VCaP (cell line): ENCODE measurements around the gene CYP3A7.
"Not testable (repeated sequence)": the region's sequence is repeated elsewhere in the genome, so short reads cannot be mapped to it uniquely, and the experiment has no call there.

Experiments used
- H3K27ac ChIP-seq: fragments of 450-650 bp; 2 replicates; pipeline ENCODE4 v1.5.1; 2017
- TF ChIP-seq, protein P1 (sequence below): fragments of 450-650 bp; conservative IDR thresholded peaks from 2 replicates; pipeline ENCODE4 v1.5.1; 2017; ENCODE audit warnings: mild to moderate bottlenecking, moderate library complexity

Gene CYP3A7

DNA sequence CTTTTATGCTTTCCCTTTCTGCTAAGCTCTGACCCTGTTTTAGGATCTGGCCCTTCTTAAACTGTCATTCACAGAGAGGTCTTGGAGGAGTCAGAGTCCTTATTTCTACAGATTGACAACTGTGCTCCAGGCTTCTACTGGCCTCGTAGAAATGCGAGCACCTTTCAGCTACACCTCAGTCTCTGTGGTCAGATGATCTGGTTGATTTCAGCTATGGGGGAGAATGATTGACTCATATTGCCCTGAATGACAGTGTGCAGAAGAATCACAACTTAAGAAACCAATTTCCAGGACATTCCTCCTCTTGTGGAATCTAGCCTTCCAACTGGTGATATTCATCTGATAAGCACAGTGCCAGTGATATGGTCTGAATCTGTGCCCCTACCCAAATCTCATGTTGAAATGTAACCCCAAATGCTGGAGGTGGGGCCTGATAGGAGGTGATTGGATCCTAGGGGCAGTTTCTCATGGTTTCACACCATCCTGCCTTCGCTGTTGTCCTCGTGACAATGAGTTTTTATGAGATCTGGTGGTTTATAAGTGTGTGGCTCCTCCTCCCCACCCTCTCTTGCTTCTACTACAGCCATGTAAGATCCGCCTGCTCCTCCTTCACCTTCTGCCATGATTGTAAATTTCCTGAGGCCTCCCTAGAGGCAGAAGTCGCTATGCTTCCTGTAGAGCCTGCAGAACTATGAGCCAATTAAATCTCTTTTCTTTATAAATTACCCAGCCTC is 14.0 kb upstream of the CYP3A7 start:
- TF ChIP-seq, protein P1, sequence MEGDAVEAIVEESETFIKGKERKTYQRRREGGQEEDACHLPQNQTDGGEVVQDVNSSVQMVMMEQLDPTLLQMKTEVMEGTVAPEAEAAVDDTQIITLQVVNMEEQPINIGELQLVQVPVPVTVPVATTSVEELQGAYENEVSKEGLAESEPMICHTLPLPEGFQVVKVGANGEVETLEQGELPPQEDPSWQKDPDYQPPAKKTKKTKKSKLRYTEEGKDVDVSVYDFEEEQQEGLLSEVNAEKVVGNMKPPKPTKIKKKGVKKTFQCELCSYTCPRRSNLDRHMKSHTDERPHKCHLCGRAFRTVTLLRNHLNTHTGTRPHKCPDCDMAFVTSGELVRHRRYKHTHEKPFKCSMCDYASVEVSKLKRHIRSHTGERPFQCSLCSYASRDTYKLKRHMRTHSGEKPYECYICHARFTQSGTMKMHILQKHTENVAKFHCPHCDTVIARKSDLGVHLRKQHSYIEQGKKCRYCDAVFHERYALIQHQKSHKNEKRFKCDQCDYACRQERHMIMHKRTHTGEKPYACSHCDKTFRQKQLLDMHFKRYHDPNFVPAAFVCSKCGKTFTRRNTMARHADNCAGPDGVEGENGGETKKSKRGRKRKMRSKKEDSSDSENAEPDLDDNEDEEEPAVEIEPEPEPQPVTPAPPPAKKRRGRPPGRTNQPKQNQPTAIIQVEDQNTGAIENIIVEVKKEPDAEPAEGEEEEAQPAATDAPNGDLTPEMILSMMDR: no peak
- H3K27ac ChIP-seq: no peak overlapping the region

DNA sequence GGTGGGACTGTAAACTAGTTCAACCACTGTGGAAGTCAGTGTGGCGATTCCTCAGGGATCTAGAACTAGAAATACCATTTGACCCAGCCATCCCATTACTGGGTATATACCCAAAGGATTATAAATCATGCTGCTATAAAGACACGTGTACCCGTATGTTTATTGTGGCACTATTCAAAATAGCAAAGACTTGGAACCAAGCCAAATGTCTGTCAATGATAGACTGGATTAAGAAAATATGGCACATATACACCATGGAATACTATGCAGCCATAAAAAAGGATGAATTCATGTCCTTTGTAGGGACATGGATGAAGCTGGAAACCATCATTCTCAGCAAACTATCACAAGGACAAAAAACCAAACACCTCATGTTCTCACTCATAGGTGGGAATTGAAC is 11.9 kb upstream of the CYP3A7 start:
- not testable (repeated sequence) for H3K27ac ChIP-seq

DNA sequence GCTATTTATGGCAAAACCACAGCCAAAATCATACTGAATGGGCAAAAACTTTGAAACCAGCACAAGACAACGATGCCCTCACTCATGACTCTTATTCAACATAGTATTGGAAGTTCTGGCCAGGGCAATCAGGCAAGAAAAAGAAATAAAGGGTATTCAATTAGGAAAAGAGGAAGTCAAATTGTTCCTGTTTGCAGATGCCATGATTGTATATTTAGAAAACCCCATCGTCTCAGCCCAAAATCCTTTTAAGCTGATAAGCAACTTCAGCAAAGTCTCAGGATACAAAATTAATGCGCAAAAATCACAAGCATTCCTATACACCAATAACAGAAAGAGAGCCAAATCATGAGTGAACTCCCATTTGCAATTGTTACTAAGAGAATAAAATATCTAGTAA is 10.4 kb upstream of the CYP3A7 start:
- H3K27ac ChIP-seq: not testable (repeated sequence)

DNA sequence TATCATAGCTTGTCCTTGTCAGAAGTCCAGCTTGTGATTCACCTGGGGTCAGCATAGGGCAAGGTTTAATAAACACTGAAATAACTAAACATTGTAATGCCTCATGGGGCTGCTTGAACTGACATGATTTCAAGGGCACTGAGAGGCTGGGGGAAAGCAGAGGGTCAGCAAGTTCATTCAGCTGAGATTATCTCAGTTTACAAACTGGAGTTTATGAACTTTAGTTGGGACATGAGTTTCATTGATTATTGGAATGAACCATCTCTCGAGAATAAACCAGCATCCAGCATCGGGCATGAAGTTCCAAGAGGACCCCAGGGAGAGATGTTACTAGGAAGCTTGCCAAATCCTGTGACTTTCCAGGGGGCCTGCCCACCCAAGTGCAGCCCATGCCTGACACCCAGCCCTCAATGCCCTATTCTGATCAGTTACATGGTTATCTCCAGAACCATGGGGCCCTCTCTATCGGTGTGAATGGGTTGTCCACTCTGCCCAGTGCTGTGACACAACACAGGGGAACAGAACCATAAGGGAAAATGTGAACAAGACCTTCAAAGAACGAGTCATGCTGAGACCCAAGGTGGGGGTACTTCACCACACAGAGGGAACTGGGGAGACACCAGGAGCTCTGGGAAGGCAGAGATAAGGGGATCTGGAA is 7.9 kb upstream of the CYP3A7 start:
- TF ChIP-seq, protein P1: no peak
- no peak overlapping the region for H3K27ac ChIP-seq

DNA sequence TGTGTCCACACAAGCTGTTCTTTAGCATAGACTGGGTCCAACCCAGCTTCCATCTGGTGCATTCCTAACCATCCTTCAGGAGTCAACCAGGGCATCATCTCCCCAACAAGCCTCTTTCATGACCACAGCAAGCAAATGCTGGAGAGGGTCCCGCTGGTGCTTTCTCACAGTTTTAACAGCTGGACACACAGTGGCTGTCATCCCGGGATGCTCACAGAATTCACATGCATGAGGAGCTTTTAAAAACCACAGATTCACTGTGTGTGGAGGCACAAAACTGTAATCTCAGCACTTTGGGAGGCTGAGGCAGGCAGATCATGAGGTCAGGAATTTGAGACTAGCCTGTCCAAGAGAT is 6.4 kb upstream of the CYP3A7 start:
- H3K27ac ChIP-seq: no peak overlapping the region
- TF ChIP-seq, protein P1: no peak

DNA sequence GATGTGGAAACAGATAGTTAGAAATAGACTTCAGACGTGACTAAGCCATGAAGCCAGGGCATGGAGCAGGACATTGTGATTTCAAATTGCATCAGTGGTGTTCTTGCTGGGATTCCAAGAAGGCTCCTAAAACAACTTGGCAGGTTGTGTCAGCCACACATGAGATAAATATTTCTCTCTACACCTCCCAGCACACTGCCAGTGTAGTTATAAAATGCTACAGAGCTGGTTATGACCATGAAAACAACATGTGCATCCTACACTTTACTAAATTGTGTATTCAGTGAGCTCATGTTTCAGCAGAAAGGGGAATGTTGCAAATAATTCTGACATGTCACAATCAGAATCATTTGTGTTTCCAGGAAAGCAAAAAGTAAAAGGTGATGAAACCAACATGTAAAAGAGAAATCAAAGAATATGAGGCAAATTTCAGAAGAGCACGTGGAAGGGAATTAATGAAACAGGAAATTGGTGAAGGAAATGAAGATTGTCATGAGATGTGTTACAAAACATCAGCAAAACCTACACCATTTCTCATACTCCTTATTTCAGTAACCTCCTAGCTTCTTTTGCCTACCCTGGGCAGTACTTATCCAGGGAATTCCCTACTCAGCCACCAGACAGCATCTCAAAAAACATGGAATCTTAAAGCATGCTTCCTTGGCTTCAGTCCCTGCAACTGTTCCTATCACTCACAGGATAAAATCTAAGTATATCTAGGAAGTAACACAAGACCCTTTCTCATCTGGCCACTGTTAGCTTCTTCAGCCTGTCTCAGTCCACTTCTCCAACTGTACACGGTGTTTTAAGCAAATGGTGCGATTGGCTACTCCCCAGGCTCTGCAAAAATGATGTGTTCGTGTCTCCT is 5.8 kb upstream of the CYP3A7 start:
- TF ChIP-seq, protein P1: no peak
- no peak overlapping the region for H3K27ac ChIP-seq

DNA sequence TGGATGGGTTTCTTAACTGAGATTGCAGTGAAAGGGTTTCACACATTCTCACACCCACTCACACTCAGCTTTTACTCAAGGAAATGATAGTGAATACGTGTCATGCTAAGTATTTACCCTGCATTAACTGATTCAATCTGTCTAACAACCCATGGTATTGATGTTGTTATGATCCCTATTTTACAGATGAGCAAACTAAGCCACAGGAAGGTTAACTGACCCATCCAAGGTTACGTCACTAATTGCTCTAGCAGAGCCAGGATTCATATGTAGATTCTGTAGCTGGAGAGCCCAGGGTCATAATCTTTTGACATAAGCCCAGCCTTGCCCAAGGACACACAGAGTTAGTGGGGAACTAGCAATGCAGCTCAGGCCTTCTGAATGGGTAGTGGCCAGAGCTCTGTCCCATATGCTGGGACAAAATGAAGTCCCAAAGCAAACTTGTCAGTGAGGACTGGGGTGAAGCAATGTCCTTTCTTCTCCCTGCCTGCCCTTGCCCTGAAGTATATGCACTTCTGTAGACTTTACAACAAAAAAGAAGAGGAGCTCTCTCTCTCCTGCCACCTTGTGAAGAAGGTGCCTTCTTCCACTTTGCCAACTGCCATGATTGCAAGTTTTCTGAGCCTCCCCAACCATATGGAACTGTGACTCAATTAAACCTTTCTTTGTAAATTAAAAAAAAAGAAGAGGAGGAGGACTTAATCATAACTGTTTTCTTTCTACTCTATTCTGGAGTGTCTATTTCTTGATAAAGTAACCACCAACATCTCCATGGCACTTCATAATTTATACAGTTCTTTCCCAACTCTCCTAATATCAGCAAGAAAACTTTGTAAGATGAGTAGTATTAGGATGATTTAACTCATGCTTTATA is 4.9 kb upstream of the CYP3A7 start:
- TF ChIP-seq, protein P1: no peak
- no peak overlapping the region for H3K27ac ChIP-seq

DNA sequence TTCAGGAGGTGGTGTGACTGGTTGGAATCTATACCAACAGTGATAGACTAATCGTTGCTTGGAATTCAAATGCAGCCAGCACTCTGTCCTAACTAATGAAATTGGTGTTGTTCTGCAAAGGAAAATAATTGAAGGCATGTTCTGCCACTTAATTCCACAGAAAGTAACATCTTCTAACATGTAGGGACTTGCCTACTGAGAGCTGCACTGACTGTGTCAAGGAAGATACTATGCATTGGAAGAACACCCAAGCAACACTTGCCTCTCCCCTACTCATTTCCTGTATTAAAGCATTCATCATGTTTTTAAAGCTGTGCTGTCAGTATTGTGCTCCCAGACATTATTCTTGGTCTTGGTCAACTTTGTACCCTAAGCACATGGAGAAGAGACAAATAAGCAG is 2.7 kb upstream of the CYP3A7 start:
- TF ChIP-seq, protein P1: no peak
- no peak overlapping the region for H3K27ac ChIP-seq

DNA sequence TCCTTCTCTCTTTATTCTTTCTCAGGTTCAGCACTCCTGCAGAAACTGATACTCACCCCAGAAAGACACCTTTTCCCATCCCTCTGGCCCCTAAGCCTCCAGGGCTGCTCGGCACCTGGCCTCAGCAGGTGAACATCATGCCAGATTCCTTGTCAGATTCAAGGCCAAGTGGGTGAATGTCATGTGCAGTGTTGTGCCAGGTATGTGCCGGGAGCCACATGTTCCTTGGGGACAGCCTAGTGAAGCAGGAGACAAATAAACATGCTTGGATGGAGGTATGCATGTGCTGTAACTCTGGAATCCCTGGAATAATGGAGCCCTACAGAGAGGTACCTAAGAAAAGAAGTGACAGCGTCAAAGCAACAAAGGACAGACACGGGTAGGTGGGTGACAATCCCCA is 1.7 kb upstream of the CYP3A7 start:
- H3K27ac ChIP-seq: not testable (repeated sequence)
